ENCODE results near the gene GPR87.

Gene GPR87

GRCh38 chr3:151316267-151316991 is at the start of gene GPR87:
TSS of gene GPR87 (minus strand) at chr3:151316820. CDS start at chr3:151300100, 16,720 bp downstream.
- no peak for DNase-seq

GRCh38 chr3:151362751-151363174 is 46.1 kb upstream of the GPR87 start:
- DNase-seq, result no peak

GRCh38 chr3:151357463-151357850 is 40.8 kb upstream of the GPR87 start:
- no peak for DNase-seq

- DNase-seq, result no peak
Measured at GRCh38 chr3:151356794-151357462, 40.3 kb upstream of the GPR87 start.

- no peak for DNase-seq
Measured at GRCh38 chr3:151351648-151352047, 35.0 kb upstream of the GPR87 start.

GRCh38 chr3:151351219-151351618 is 34.6 kb upstream of the GPR87 start:
- DNase-seq, result no peak

GRCh38 chr3:151350656-151351055 is 34.0 kb upstream of the GPR87 start:
- DNase-seq, result no peak

GRCh38 chr3:151347432-151347831 is 30.8 kb upstream of the GPR87 start:
- DNase-seq, result no peak

GRCh38 chr3:151346292-151346691 is 29.7 kb upstream of the GPR87 start:
- DNase-seq, result no peak

GRCh38 chr3:151345859-151346258 is 29.2 kb upstream of the GPR87 start:
- DNase-seq, result no peak

- DNase-seq, result no peak
Measured at GRCh38 chr3:151331696-151332095, 15.1 kb upstream of the GPR87 start.

- DNase-seq, result no peak
Measured at GRCh38 chr3:151330899-151331298, 14.3 kb upstream of the GPR87 start.

GRCh38 chr3:151330379-151330778 is 13.8 kb upstream of the GPR87 start:
- no peak for DNase-seq

GRCh38 chr3:151329363-151329762 is 12.7 kb upstream of the GPR87 start, which contains the start of gene P2RY13:
TSS of gene P2RY13 (minus strand) at chr3:151329549. CDS start at chr3:151329528, 21 bp downstream.
- no peak for DNase-seq

GRCh38 chr3:151328298-151328995 is 11.8 kb upstream of the GPR87 start:
- no peak for DNase-seq

GRCh38 chr3:151327571-151328198 is 11.1 kb upstream of the GPR87 start:
- no peak for DNase-seq

GRCh38 chr3:151322511-151322910 is 5.9 kb upstream of the GPR87 start:
- no peak for DNase-seq

- DNase-seq, result no peak
Measured at GRCh38 chr3:151321526-151321925, 4.9 kb upstream of the GPR87 start.

- no peak for DNase-seq
Measured at GRCh38 chr3:151320131-151320530, 3.5 kb upstream of the GPR87 start.

- DNase-seq, result no peak
Measured at GRCh38 chr3:151319628-151320027, 3.0 kb upstream of the GPR87 start.

GRCh38 chr3:151318991-151319390 is 2.4 kb upstream of the GPR87 start:
- DNase-seq, result no peak

- DNase-seq, result no peak
Measured at GRCh38 chr3:151318313-151318712, 1.7 kb upstream of the GPR87 start.

GRCh38 chr3:151315846-151316245 is 774 bp downstream of the GPR87 start:
- DNase-seq, result no peak

Measured in activated CD8-positive, alpha-beta memory T cell treated with anti-CD3 and anti-CD28 coated beads, Interleukin-2, amount 50 U/mL, for 48 hours (primary cell).